K562 (cell line): ENCODE results near the gene KCNAB2. TPM values are rescaled to one million over a fixed set of nuclear protein-coding genes. Genes with fewer than 3 reads are reported as not detected.

Experiments used
- ATAC-seq: fragments of 200-7000 bp; cut with Tn5 transposase; 3 replicates; pipeline ENCODE4 v1.9.1; 2020; ENCODE audit warnings: moderate library complexity
- BruUV-seq: library from RNA; stranded (reverse); fragments of 400-500 nt; replicated peaks from 2 replicates; lab custom pipeline; 2021; lab: Mats Ljungman, UMichigan
- CTCF ChIA-PET: fragments of 300-600 bp; formaldehyde crosslinking; extraction: SDS; loops from one replicate; lab custom pipeline; 2021; ENCODE audit warnings: low intra/inter-chr PET ratio; lab: Yijun Ruan, JAX
- POLR2A ChIA-PET: fragments of 300-600, 350-650 bp; sonication (Branson Sonifier 250); formaldehyde crosslinking; extraction: SDS; loops from one replicate; lab custom pipeline; 2021; ENCODE audit warnings: antibody characterized with exemption, inconsistent platforms; lab: Yijun Ruan, JAX
- DNase-seq, 4 experiments: peaks; one replicate each; pipeline versions ENCODE4 v3.0.0 to v3.0.0-alpha.2; 2011 to 2018; ENCODE audit warnings: low spot score in 3 of 4, mixed read lengths in 3 of 4; ENCODE audit errors: extremely low read depth in 1 of 4
- FAIRE-seq: peaks from 2 replicates; lab custom pipeline; 2011; peaks lifted over from hg19 to GRCh38; lab: Jason Lieb, UNC
- H2AFZ ChIP-seq: 2 replicates; pipeline ENCODE4 v1.6.0; 2011; ENCODE audit warnings: low read depth, low read length, control low read depth, inconsistent platforms
- H3K27ac ChIP-seq: fragments of 200-600 bp; 3 replicates; pipeline ENCODE4 v1.8.0; 2011; ENCODE audit warnings: low read depth, mild to moderate bottlenecking, control low read depth, inconsistent platforms, low read length, moderate library complexity, mixed read lengths; ENCODE audit errors: extremely low read depth
- H3K27me3 ChIP-seq, 2 experiments: fragments of 300-600 bp in 1 of 2; 2 replicates in 1 of 2; 3 replicates in 1 of 2; pipeline versions ENCODE4 v1.6.0 to v1.8.0; 2011; ENCODE audit warnings: inconsistent platforms in 2 of 2, low read length in 2 of 2, mild to moderate bottlenecking in 1 of 2, mixed read lengths in 1 of 2, moderate library complexity in 1 of 2; ENCODE audit not compliant: control insufficient read depth in 2 of 2, insufficient read depth in 2 of 2
- H3K36me3 ChIP-seq: fragments of 300-600 bp; 3 replicates; pipeline ENCODE4 v1.8.0; 2011; ENCODE audit warnings: mild to moderate bottlenecking, low read length, inconsistent platforms; ENCODE audit not compliant: control insufficient read depth, insufficient read depth
- H3K4me1 ChIP-seq, 2 experiments: fragments of 200-600 bp in 1 of 2; replicated peaks in 1 of 2; 2 replicates in 1 of 2; 3 replicates in 1 of 2; pipeline versions ENCODE4 v1.5.1 to v1.8.0; 2011; ENCODE audit warnings: inconsistent platforms in 2 of 2, low read length in 2 of 2, mild to moderate bottlenecking in 1 of 2, mixed read lengths in 1 of 2, moderate library complexity in 1 of 2; ENCODE audit not compliant: control insufficient read depth in 2 of 2, insufficient read depth in 2 of 2
- H3K4me2 ChIP-seq: 2 replicates; pipeline ENCODE4 v1.6.1; 2011; ENCODE audit warnings: low read length, control low read depth, inconsistent platforms, mixed read lengths; ENCODE audit not compliant: insufficient read depth
- H3K4me3 ChIP-seq: fragments of 200-600 bp; sonication (generic), shearing (Covaris generic); 2 replicates; pipeline ENCODE4 v1.5.1; 2016; ENCODE audit warnings: control low read depth, inconsistent platforms
- H3K79me2 ChIP-seq: fragments of 200-600 bp; 3 replicates; pipeline ENCODE4 v1.8.0; 2011; ENCODE audit warnings: low read length, inconsistent platforms; ENCODE audit not compliant: control insufficient read depth, insufficient read depth
- H3K9ac ChIP-seq, 2 experiments: 2 replicates each; pipeline versions ENCODE4 v1.6.0 to v1.6.1; 2011; ENCODE audit warnings: low read depth in 2 of 2, low read length in 2 of 2, control low read depth in 1 of 2, inconsistent platforms in 1 of 2, mild to moderate bottlenecking in 1 of 2, mixed read lengths in 1 of 2; ENCODE audit not compliant: insufficient read depth in 1 of 2
- H3K9me1 ChIP-seq: one replicate; pipeline ENCODE4 v1.6.0; 2011; ENCODE audit warnings: inconsistent platforms, mild to moderate bottlenecking, low read length, moderate library complexity; ENCODE audit not compliant: control insufficient read depth, insufficient read depth
- H3K9me3 ChIP-seq: replicated peaks from 2 replicates; pipeline ENCODE4 v1.5.1; 2011; ENCODE audit warnings: low read depth, low read length, inconsistent platforms; ENCODE audit not compliant: control insufficient read depth, insufficient read depth
- H4K20me1 ChIP-seq: replicated peaks from 2 replicates; pipeline ENCODE4 v1.6.1; 2011; ENCODE audit warnings: low read length, inconsistent platforms, mixed read lengths; ENCODE audit not compliant: control insufficient read depth, insufficient read depth
- CEBPG ChIP-seq, 3 experiments: fragments of 200-800 bp in 1 of 3; sonication (Bioruptor generic) in 1 of 3; sonication (generic) in 1 of 3; formaldehyde crosslinking in 1 of 3; IDR thresholded peaks in 2 of 3; conservative IDR thresholded peaks in 1 of 3; 2 replicates each; pipeline versions ENCODE4 v1.6.1 to v1.8.0; 2016 to 2022; ENCODE audit warnings: missing compliant biosample characterization in 2 of 3, missing genetic modification characterization in 2 of 3, mild to moderate bottlenecking in 1 of 3, missing genetic modification reagents in 1 of 3
- WGBS: fragments of 100-300 bp; shearing (Covaris generic); methylation state at CpG from one replicate; pipeline ENCODE4 v1.1.6; 2016; ENCODE audit warnings: low coverage, mixed read lengths; ENCODE audit not compliant: insufficient coverage; ENCODE audit errors: missing lambda C conversion rate; 5-methylcytosine and 5-hydroxymethylcytosine counted together
- in situ Hi-C: fragments of 300-500 bp; cut with MboI; formaldehyde crosslinking; loops from 4 replicates; pipeline ENCODE4 v1.15.0; 2018; ENCODE audit warnings: inconsistent platforms, mixed read lengths
- intact Hi-C: fragments of 100-400 bp; cut with micrococcal nuclease; formaldehyde crosslinking; loops from 2 replicates; pipeline ENCODE4 v1.14.2; 2022
- polyA plus RNA-seq, 8 experiments: library from polyadenylated mRNA; depleted of rRNA in 4 of 8; stranded (reverse) in 5 of 8; unstranded in 3 of 8; fragments of >200 nt; fragmentation: Nextera tagmentation in 2 of 8; fragmentation: Illumina TruSeq in 1 of 8; extraction: Ambion mirVana in 2 of 8; extraction: Trizol in 1 of 8; gene quantifications; 2 replicates each; pipeline versions ENCODE4 v1.2.1 to v1.2.3, GENCODE V29; 2011 to 2014; ENCODE audit warnings: inconsistent platforms in 1 of 8, missing spikeins in 1 of 8
- total RNA-seq, 7 experiments: library from RNA; depleted of rRNA in 6 of 7; stranded (reverse); fragments of >200 nt in 6 of 7; fragmentation: Illumina TruSeq in 2 of 7; extraction: Trizol in 2 of 7; gene quantifications; 2 replicates each; pipeline versions ENCODE4 v1.2.1 to v1.2.3, GENCODE V29; 2011 to 2021; ENCODE audit warnings: low replicate concordance in 1 of 7
- TF ChIP-seq, protein P1 (sequence below): fragments of 250-450 bp; sonication (Bioruptor Pico); IDR thresholded peaks from 2 replicates; pipeline ENCODE4 v1.5.0; 2022; ENCODE audit warnings: mild to moderate bottlenecking

The KCNAB2 gene
- total and polyA plus RNA-seq, 9 of the 15 experiments (the other 6 are each of a cell fraction or from before 2014, with no cell fraction given) = 1.8 to 15.8 (median 7.1) TPM

DNA sequence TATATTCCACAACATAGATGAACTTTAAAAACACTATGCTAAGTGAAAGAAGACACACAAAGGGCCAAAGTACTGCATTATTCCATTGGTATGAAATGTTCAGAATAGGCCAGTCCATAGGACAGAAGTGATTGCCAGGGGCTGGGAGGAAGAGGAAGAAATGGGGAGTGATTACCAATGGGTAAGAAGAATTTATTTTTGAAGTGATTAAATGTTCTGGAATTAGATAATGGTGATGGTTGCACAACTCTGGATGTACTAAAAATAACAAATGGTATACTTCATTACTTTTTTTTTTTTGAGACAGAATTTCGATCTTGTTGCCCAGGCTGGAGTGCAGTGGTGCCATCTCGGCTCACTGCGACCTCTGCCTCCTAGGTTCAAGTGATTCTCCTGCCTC lies 72.7 kb downstream of the KCNAB2 start:
- peaks cover 23 to 34% of the 10 kb centered on the region in 2 experiments; a peak in 4 of 5 replicates for H3K27me3 ChIP-seq
- H4K20me1 ChIP-seq = no peaks in the 10 kb centered on the region
- H3K79me2 ChIP-seq = no peaks in the 10 kb centered on the region
- WGBS = 0% methylated on average over 3 of the region's 3 CpGs
- BruUV-seq = no TSS peak
- no peaks in the 10 kb centered on the region for H3K36me3 ChIP-seq
- H3K9me1 ChIP-seq = no peaks in the 10 kb centered on the region
- no peaks in the 10 kb centered on the region for H3K9me3 ChIP-seq
- no peak overlapping the region for H3K9ac ChIP-seq
- H2AFZ ChIP-seq = no peak overlapping the region
- POLR2A ChIA-PET = no interaction called here
- ATAC-seq (no peak), DNase-seq (no peak), FAIRE-seq (no peak)
- peaks cover 0 to 9% of the 10 kb centered on the region in 2 experiments; a peak in 2 of 5 replicates for H3K4me1 ChIP-seq
- in situ Hi-C loops = no loop called here
- intact Hi-C loops = no loop called here
- CTCF ChIA-PET = no interaction called here
- TF ChIP-seq CEBPG (CRISPR knock-in tag; IDR thresholded peaks at IDR 0.05) (no peak), CEBPG (tag; conservative IDR thresholded peaks at IDR 0.05 in 1 of 2, IDR thresholded peaks at IDR 0.05 in 1 of 2) (0 out of 4 replicates have a peak, but pooled peaks of 1 of the 2 experiments have one; percentile 13)
- TF ChIP-seq, protein P1, sequence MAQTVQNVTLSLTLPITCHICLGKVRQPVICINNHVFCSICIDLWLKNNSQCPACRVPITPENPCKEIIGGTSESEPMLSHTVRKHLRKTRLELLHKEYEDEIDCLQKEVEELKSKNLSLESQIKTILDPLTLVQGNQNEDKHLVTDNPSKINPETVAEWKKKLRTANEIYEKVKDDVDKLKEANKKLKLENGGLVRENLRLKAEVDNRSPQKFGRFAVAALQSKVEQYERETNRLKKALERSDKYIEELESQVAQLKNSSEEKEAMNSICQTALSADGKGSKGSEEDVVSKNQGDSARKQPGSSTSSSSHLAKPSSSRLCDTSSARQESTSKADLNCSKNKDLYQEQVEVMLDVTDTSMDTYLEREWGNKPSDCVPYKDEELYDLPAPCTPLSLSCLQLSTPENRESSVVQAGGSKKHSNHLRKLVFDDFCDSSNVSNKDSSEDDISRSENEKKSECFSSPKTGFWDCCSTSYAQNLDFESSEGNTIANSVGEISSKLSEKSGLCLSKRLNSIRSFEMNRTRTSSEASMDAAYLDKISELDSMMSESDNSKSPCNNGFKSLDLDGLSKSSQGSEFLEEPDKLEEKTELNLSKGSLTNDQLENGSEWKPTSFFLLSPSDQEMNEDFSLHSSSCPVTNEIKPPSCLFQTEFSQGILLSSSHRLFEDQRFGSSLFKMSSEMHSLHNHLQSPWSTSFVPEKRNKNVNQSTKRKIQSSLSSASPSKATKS (CRISPR knock-in tag) = no peak
- TF ChIP-seq, all 486 proteins: peak for 1
- Histone ChIP-seq H3K4me2 (no peak overlapping the region), H3K27ac (no peak overlapping the region), H3K4me3 (no peak overlapping the region)
